Erythroblast (primary cell): Measurements from ENCODE around the gene TNS1.

Experiments
- DNase-seq, 2 experiments: peaks; one replicate each; lab custom pipeline; 2025; lab: John Stamatoyannopoulos, UW
- GATA1 ChIP-seq: IDR thresholded peaks from 2 replicates; pipeline ENCODE4 v1.6.1; 2011; ENCODE audit warnings: low read depth, mild to moderate bottlenecking, control low read depth, low read length, moderate library complexity
- POLR2A ChIP-seq: IDR thresholded peaks from 2 replicates; pipeline ENCODE4 v1.6.1; 2011; ENCODE audit warnings: mild to moderate bottlenecking, low read length

The TNS1 gene

GRCh38 chr2:217992061-217992460, 10.7 kb downstream of the TNS1 start:
- TF ChIP-seq POLR2A (no peak), GATA1 (no peak)
- no peak for DNase-seq

- no peak for TF ChIP-seq GATA1
- DNase-seq, result no peak
These were observed 11.9 kb downstream of the TNS1 start for GRCh38 chr2:217990791-217991465.

DNA sequence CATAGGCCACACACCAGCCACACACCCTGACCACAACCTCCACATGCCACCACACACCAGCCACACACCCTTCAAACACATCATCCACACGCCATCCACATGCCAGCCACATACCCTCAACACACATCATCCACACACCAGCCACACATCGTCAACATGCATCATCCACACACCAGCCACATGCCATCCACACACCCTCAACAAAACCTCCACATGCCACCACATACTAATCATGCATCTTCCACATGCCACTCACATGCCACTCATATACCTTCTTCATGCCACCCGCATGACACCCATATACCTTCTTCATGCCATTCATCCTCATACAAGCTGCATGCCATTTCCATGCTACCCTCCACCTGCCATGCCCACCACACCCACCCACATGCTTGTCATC, 12.4 kb downstream of the TNS1 start:
- no peak for DNase-seq
- TF ChIP-seq POLR2A (no peak), GATA1 (no peak)

GRCh38 chr2:217989221-217989948, 13.4 kb downstream of the TNS1 start:
- no peak for DNase-seq
- TF ChIP-seq POLR2A (no peak), GATA1 (no peak)

DNA sequence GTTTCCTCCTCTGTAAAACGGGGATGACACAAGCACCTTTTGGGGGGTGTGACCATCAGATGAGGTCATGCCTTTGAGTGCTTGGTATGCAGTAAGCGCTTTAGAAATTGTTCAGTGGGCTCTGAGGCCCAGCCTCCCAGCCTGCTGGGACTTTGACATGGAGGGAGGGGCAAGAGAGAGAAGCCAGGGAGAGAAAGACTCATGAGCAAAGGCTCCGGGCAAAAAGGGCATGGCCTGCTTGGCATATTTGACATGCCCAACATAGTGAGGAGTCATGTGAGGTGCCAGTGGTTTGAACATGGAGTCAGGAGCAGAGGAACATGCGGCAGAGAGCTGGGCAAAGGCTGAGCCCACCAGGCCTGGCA, 14.0 kb downstream of the TNS1 start:
- DNase-seq, result no peak
- TF ChIP-seq POLR2A (no peak), GATA1 (no peak)

DNA sequence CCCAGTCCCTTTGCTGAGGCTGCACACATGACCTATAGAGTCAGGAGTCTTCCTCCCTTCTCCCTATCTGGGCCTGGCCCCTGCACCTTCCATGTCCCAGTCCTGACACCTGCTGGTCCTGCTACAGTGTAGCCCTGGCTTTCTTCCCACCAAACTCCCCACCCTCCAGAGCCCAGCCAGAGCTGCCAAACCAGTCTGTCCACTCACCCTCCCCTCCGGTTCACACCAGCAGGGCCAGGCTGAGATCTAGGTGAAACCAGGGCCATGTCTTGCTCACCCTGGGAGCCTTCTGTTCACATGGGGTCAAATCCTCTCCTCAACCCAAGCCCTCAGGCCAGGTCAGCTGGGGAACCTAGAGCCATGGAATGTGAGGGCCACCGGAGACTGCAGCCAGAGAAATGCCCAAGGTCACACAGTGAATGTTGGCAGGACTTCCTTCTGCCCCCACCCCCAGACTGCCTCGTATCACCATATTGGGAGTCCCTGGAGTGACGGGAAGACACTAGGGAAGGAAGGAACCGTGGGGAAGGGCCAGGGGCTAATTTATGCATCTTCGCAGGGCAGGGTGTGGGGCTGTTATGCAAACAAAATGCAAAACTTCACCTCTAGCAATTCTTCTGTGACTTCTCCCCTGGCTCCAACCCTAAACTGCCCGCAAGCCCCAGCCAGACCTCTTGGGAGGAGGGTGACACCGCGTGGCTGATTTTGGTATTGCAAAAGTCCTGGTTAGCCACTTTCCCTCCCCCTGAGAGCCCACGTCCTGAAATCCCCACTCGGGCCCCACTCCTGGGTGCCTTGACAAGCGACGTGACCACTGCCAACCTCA, 14.6 kb downstream of the TNS1 start:
- TF ChIP-seq GATA1 (no peak), POLR2A (no peak)
- DNase-seq, result peak; percentile 55 to 79

GRCh38 chr2:217987391-217987790, 15.4 kb downstream of the TNS1 start:
- no peak for DNase-seq
- no peak for TF ChIP-seq GATA1
- TF ChIP-seq POLR2A, result no peak

DNA sequence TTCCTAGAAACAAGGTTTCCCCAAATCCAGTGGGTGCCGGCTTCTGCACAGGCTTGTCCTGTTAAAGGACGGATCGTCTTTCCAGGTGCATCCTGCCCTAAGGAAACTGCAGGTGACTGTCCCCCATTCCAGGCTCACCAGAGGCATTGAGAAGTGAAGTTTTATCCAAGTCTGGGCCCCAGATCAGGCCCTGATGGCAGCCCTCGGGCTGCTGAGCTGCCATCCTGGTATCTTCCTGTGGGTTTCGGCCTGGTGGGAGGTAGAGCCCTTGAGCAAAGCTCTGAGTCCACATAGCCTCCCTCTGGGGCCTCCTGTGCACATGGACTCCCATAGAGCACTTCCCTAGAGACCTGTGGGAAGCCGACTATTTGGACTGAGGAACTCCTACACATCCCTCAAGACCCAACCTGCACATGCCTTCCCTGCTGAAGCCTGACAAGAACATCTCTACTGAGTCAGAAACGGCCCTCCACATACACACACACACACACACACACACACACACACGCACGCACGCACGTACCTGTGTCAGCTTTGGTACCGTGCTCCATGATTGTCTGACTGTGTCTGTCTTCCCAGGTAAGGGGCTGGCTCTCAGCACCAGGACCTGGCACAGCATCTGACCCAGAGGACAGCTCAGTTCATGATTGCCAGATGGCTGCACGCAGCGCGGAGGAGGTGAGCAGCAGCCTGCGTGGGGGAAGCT, 16.4 kb downstream of the TNS1 start:
- no peak for TF ChIP-seq POLR2A
- no peak for TF ChIP-seq GATA1
- no peak for DNase-seq

GRCh38 chr2:217983276-217984233, 19.2 kb downstream of the TNS1 start:
- TF ChIP-seq POLR2A, result no peak
- TF ChIP-seq GATA1, result no peak
- DNase-seq, result no peak

DNA sequence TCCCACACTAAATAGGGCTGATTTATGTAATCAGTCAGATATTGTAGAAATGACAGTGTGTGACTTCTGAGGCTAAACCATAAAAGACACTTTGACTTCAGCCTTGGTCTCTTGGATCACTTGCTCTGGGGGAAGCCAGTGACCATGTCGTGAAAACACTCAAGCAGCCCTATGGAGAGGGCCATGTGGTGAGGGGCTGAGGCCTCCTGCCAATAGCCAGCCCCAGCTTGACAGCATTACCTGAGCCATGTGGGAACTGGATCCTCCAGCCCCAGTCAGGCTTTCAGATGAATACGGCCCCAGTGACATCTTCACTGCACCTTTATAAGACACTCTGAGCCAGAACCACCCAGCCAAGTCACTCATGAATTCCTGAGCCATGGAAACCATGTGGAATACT, 20.8 kb downstream of the TNS1 start:
- no peak for DNase-seq
- TF ChIP-seq POLR2A (no peak), GATA1 (no peak)

DNA sequence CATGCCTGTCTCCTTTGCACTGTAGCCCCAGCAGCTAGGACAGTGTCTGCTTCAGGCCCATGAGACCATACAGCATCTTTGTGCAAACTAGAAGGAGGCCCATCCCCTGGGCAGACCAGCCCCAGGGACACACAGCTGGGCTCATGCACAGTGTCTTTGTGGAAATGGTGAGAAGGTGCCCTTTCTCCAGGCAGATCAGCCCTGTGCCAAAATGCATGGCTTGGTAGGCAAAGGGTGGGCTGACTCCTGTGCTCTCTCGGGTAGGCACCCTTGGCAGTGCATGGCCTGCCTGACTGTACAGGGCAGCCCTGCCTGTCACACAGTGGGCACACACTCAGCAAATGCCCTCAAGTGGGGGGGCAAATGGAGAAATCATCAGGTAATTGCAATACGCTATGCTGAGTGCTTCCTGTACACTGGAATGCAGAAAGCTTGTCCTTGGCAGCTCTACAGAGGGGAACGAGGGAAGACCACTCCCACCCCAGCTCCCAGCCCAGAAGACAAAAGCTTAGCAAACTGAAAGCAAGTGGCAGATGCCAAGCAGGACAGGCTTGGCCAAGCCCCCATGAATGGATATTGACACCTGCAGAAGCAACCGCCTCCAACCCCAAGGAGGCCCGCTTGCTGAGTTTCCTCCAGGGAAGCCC, 21.6 kb downstream of the TNS1 start:
- TF ChIP-seq POLR2A (no peak), GATA1 (no peak)
- no peak for DNase-seq

- no peak for TF ChIP-seq GATA1
- TF ChIP-seq POLR2A, result no peak
- no peak for DNase-seq
These were observed 22.2 kb downstream of the TNS1 start for GRCh38 chr2:217980591-217980990.

DNA sequence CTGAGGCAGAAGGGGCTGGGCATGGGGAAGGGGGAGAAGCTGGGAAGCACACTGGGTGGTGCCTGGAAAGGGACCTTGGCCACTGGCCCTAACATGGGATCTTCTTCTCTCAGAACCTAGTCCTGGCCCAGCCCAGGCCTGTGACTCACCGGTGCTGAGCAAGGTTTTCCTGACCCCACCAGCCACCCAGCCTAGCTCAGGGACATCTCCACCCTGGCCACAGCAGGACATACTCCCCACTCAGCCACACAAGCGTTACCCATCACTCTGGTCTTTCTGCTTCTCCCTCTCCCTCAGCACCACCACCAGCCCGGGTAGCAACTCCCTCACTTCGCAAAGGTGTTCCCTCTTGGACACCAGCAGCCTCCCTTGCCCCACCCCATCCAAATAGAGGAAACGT, 22.8 kb downstream of the TNS1 start:
- no peak for DNase-seq
- TF ChIP-seq GATA1, result no peak
- TF ChIP-seq POLR2A, result no peak
